A549 (cell line): ENCODE measurements around the gene ARMC6. TPM values are rescaled to one million over a fixed set of nuclear protein-coding genes. Genes with fewer than 3 reads are reported as not detected.
A peak's percentile ranks its signal among the peaks of the same experiment; 100 is the strongest.

Experiments used
- ATAC-seq, 2 experiments: fragments of 200-7000 bp in 1 of 2; fragments of >200 bp in 1 of 2; cut with Nextera tagmentation in 1 of 2; cut with Tn5 transposase in 1 of 2; 3 replicates each; pipeline versions ENCODE4 v1.8.0 to v1.9.1; 2018 to 2020; ENCODE audit warnings: mild to moderate bottlenecking in 1 of 2, moderate library complexity in 1 of 2
- CTCF ChIA-PET: fragments of 300-600 bp; sonication (Branson Sonifier 250); formaldehyde crosslinking; extraction: SDS; loops from one replicate; lab custom pipeline; 2021; ENCODE audit warnings: antibody characterized with exemption, inconsistent platforms; lab: Yijun Ruan, JAX
- POLR2A ChIA-PET: fragments of 350-600 bp; formaldehyde crosslinking; extraction: SDS; loops from one replicate; lab custom pipeline; 2021; ENCODE audit warnings: antibody characterized with exemption, inconsistent platforms; lab: Yijun Ruan, JAX
- DNase-seq, 2 experiments: peaks; one replicate each; pipeline versions ENCODE4 v3.0.0 to v3.0.0-alpha.2; 2011 to 2016; ENCODE audit warnings: low read depth in 1 of 2, low spot score in 1 of 2
- FAIRE-seq: peaks from 2 replicates; lab custom pipeline; 2011; peaks lifted over from hg19 to GRCh38; lab: Jason Lieb, UNC
- H3K27ac ChIP-seq, 2 experiments: fragments of >200 bp; sonication (Bioruptor Twin); formaldehyde crosslinking; 3 replicates each; pipeline ENCODE4 v1.5.1; 2016 to 2017
- H3K4me1 ChIP-seq: fragments of >200 bp; sonication (Bioruptor Twin); formaldehyde crosslinking; 3 replicates; pipeline ENCODE4 v1.6.1; 2016
- H3K4me2 ChIP-seq: fragments of >200 bp; sonication (Bioruptor Twin); formaldehyde crosslinking; 3 replicates; pipeline ENCODE4 v1.6.1; 2016
- H3K4me3 ChIP-seq: fragments of >200 bp; sonication (Bioruptor Twin); formaldehyde crosslinking; 3 replicates; pipeline ENCODE4 v1.5.1; 2016
- H3K9me3 ChIP-seq: fragments of >200 bp; sonication (Bioruptor Twin); formaldehyde crosslinking; 3 replicates; pipeline ENCODE4 v1.6.1; 2016
- CBX8 ChIP-seq: fragments of 200-600 bp; sonication (generic); IDR thresholded peaks from 2 replicates; pipeline ENCODE4 v1.6.1; 2016
- CHD4 ChIP-seq: fragments of 200-600 bp; sonication (generic); IDR thresholded peaks from 2 replicates; pipeline ENCODE4 v1.6.1; 2016; ENCODE audit warnings: antibody characterized with exemption, mild to moderate bottlenecking, borderline replicate concordance
- CTCF ChIP-seq: fragments of >200 bp; sonication (Bioruptor Twin); formaldehyde crosslinking; IDR thresholded peaks from 3 replicates; pipeline ENCODE4 v1.5.1; 2016
- E2F6 ChIP-seq: IDR thresholded peaks from 2 replicates; pipeline ENCODE4 v1.6.1; 2012; ENCODE audit warnings: low read depth, borderline replicate concordance
- EHF ChIP-seq: fragments of 250-450 bp; sonication (Bioruptor Pico); IDR thresholded peaks from 2 replicates; pipeline ENCODE4 v1.5.0; 2020; ENCODE audit warnings: mild to moderate bottlenecking
- EHMT2 ChIP-seq: fragments of 200-600 bp; sonication (generic); IDR thresholded peaks from 2 replicates; pipeline ENCODE4 v1.6.1; 2016; ENCODE audit warnings: antibody characterized with exemption, low read depth, mild to moderate bottlenecking, moderate library complexity
- ELK1 ChIP-seq: fragments of 150-350 bp; IDR thresholded peaks from 2 replicates; pipeline ENCODE4 v1.6.1; 2014; ENCODE audit warnings: low read depth, mild to moderate bottlenecking, low read length
- FOXS1 ChIP-seq: fragments of 250-450 bp; sonication (Bioruptor Pico); IDR thresholded peaks from 2 replicates; pipeline ENCODE4 v1.5.0; 2020; ENCODE audit warnings: mild to moderate bottlenecking, moderate library complexity
- GATA3 ChIP-seq: IDR thresholded peaks from 2 replicates; pipeline ENCODE4 v1.6.1; 2012; ENCODE audit warnings: borderline replicate concordance
- HDAC2 ChIP-seq: fragments of 200-600 bp; sonication (generic); IDR thresholded peaks from 2 replicates; pipeline ENCODE4 v1.6.1; 2016
- JUN ChIP-seq, 2 experiments: fragments of >200 bp; sonication (Bioruptor Twin); formaldehyde crosslinking; IDR thresholded peaks; 2 replicates in 1 of 2; 3 replicates in 1 of 2; pipeline ENCODE4 v1.6.1; 2016 to 2017
- JUNB ChIP-seq: fragments of >200 bp; sonication (Bioruptor Twin); formaldehyde crosslinking; IDR thresholded peaks from 2 replicates; pipeline ENCODE4 v1.6.1; 2016
- KDM5A ChIP-seq: fragments of 200-600 bp; sonication (generic); IDR thresholded peaks from 2 replicates; pipeline ENCODE4 v1.6.1; 2016; ENCODE audit warnings: antibody characterized with exemption, mild to moderate bottlenecking
- MAX ChIP-seq: IDR thresholded peaks from 2 replicates; pipeline ENCODE4 v1.6.1; 2012
- NPAS2 ChIP-seq: fragments of 250-450 bp; sonication (Bioruptor Pico); IDR thresholded peaks from 2 replicates; pipeline ENCODE4 v1.8.0; 2022; ENCODE audit warnings: mild to moderate bottlenecking, moderate library complexity, borderline replicate concordance
- NR3C1 ChIP-seq: fragments of >200 bp; sonication (Bioruptor Twin); formaldehyde crosslinking; IDR thresholded peaks from 3 replicates; pipeline ENCODE4 v1.6.1; 2017
- PBX3 ChIP-seq: IDR thresholded peaks from 2 replicates; pipeline ENCODE4 v1.6.1; 2012
- PHF8 ChIP-seq: fragments of 200-600 bp; sonication (generic); IDR thresholded peaks from 2 replicates; pipeline ENCODE4 v1.6.1; 2016; ENCODE audit warnings: low read depth, mild to moderate bottlenecking, antibody characterized with exemption, moderate library complexity, borderline replicate concordance
- POLR2A ChIP-seq: IDR thresholded peaks from 2 replicates; pipeline ENCODE4 v1.6.1; 2012; ENCODE audit warnings: mild to moderate bottlenecking, low read length
- POLR2AphosphoS2 ChIP-seq: conservative IDR thresholded peaks from 2 replicates; pipeline ENCODE4 v1.6.1; 2012; ENCODE audit warnings: low read length, improper control_type of control experiment, inconsistent platforms
- RAD21 ChIP-seq, 2 experiments: fragments of >200 bp in 1 of 2; sonication (Bioruptor Twin) in 1 of 2; formaldehyde crosslinking in 1 of 2; IDR thresholded peaks in 1 of 2; conservative IDR thresholded peaks in 1 of 2; 2 replicates in 1 of 2; 3 replicates in 1 of 2; pipeline ENCODE4 v1.6.1; 2012 to 2018; ENCODE audit warnings: inconsistent platforms in 1 of 2
- ZC3H11A ChIP-seq: fragments of 450-650 bp; IDR thresholded peaks from 2 replicates; pipeline ENCODE4 v1.6.1; 2014; ENCODE audit warnings: antibody characterized with exemption, mild to moderate bottlenecking
- ZSCAN20 ChIP-seq: fragments of 250-450 bp; sonication (Bioruptor Pico); IDR thresholded peaks from 2 replicates; pipeline ENCODE4 v1.8.0; 2022; ENCODE audit warnings: mild to moderate bottlenecking, moderate library complexity
- WGBS: methylation state at CpG from one replicate; pipeline ENCODE4 v1.1.6; 2017; ENCODE audit errors: missing lambda C conversion rate; 5-methylcytosine and 5-hydroxymethylcytosine counted together
- polyA plus RNA-seq, 4 experiments: library from polyadenylated mRNA; depleted of rRNA in 3 of 4; stranded (reverse); fragments of >200 nt; fragmentation: RNase III in 1 of 4; extraction: RNeasy Plus Mini Kit Qiagen cat#74134 plus additional on column Dnase treatment in 1 of 4; gene quantifications; 2 replicates in 3 of 4; 3 replicates in 1 of 4; pipeline ENCODE4 v1.2.3, GENCODE V29; 2011 to 2017
- TF ChIP-seq, protein P1 (sequence below): fragments of >200 bp; sonication (Bioruptor Twin); formaldehyde crosslinking; IDR thresholded peaks from 2 replicates; pipeline ENCODE4 v1.6.1; 2016
- TF ChIP-seq, protein P2 (sequence below): fragments of >200 bp; sonication (Bioruptor Twin); formaldehyde crosslinking; IDR thresholded peaks from 3 replicates; pipeline ENCODE4 v1.6.1; 2016

ARMC6 gene
- polyA plus RNA-seq, 2 of the 4 experiments (the other 2 are of a cell fraction): 18.2 to 27.6 TPM

DNA sequence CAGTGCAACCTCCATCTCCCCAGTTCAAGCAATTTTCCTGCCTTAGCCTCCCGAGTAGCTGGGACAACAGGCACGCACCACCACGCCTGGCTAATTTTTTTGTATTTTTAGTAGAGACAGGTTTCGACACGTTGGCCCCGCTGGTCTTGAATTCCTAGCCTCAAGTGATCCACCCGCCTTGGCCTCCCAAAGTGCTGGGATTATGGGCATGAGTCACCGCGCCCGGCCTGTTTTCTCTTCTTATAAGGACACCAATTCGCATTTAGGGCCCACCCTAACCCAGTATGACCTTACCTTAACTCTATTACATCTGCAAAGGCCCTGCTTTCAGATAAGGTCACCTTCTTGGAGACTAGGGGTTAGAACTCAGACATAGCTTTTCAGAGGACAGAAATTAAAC is 69.8 kb downstream of the ARMC6 start:
- TF ChIP-seq, protein P1, sequence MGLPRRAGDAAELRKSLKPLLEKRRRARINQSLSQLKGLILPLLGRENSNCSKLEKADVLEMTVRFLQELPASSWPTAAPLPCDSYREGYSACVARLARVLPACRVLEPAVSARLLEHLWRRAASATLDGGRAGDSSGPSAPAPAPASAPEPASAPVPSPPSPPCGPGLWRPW: no peak
- TF ChIP-seq EHF (no peak), HDAC2 (no peak)
- no peak overlapping the region for H3K27ac ChIP-seq
- peaks cover 11% of the 10 kb centered on the region; the same call in 2 of the 3 replicates for H3K4me1 ChIP-seq
- DNase-seq (no peak), FAIRE-seq (no peak), ATAC-seq (no peak)
- ChIA-PET POLR2A (no interaction called here), CTCF (no interaction called here)
- no peaks in the 10 kb centered on the region for H3K9me3 ChIP-seq
- no peak overlapping the region for H3K4me2 ChIP-seq
- 92% methylated on average over 11 of the region's 11 CpGs for WGBS
- H3K4me3 ChIP-seq: no peak overlapping the region

- peak; percentile 88 to 93 for ATAC-seq
- POLR2A ChIA-PET: interaction anchor here (1.3 kb wide), 1 partner anchor 157 kb away, joined by 3 read pairs; no protein-coding TSS in a partner anchor
- 15% methylated on average over 13 of the region's 36 CpGs for WGBS
- CTCF ChIA-PET: interaction anchor here (0.6 kb wide), 1 partner anchor 52 kb away, joined by 3 read pairs; no protein-coding TSS in a partner anchor
- FAIRE-seq: no peak
- Histone ChIP-seq H3K4me2 (peak overlapping the region; percentile 95), H3K9me3 (no peaks in the 10 kb centered on the region), H3K4me1 (peaks cover 11% of the 10 kb centered on the region; the same call in 2 of the 3 replicates), H3K4me3 (peak overlapping the region; percentile 47), H3K27ac (peak overlapping the region; percentile 73 to 74)
- DNase-seq: peak; percentile 48 to 72
- peak in 1 of 2 experiments; percentile 66; a peak in 1 of 5 replicates for TF ChIP-seq JUN (IDR thresholded peaks at IDR 0.05)
- no peak for TF ChIP-seq RAD21 (conservative IDR thresholded peaks at IDR 0.05 in 1 of 2, IDR thresholded peaks at IDR 0.05 in 1 of 2)
- no peak for TF ChIP-seq EHF
- TF ChIP-seq, protein P2, sequence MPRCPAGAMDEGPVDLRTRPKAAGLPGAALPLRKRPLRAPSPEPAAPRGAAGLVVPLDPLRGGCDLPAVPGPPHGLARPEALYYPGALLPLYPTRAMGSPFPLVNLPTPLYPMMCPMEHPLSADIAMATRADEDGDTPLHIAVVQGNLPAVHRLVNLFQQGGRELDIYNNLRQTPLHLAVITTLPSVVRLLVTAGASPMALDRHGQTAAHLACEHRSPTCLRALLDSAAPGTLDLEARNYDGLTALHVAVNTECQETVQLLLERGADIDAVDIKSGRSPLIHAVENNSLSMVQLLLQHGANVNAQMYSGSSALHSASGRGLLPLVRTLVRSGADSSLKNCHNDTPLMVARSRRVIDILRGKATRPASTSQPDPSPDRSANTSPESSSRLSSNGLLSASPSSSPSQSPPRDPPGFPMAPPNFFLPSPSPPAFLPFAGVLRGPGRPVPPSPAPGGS: peak; percentile 41; the same call in 1 of the 3 replicates
- TF ChIP-seq MAX: peak; percentile 78
- TF ChIP-seq E2F6: peak; percentile 73
- TF ChIP-seq ELK1: no peak
- peak; percentile 76; the same call in 1 of the 2 replicates for TF ChIP-seq PHF8
- TF ChIP-seq POLR2A: peak; percentile 91
These were observed 72.1 kb downstream of the ARMC6 start for GRCh38 chr19:19105365-19106055.

- H3K27ac ChIP-seq: peak overlapping the region; percentile 73 to 74
- H3K4me3 ChIP-seq: peak overlapping the region; percentile 47; the same call in 2 of the 3 replicates
- ATAC-seq: no peak; a peak in 1 of 6 replicates
- CTCF ChIA-PET: no interaction called here
- 75% methylated on average over 3 of the region's 25 CpGs for WGBS
- H3K4me1 ChIP-seq: peaks cover 11% of the 10 kb centered on the region; the same call in 2 of the 3 replicates
- H3K4me2 ChIP-seq: peak overlapping the region; percentile 95
- H3K9me3 ChIP-seq: no peaks in the 10 kb centered on the region
- no peak for FAIRE-seq
- DNase-seq: no peak
- POLR2A ChIA-PET: interaction anchor here (1.3 kb wide), 1 partner anchor 158 kb away, joined by 3 read pairs; no protein-coding TSS in a partner anchor
- no peak for TF ChIP-seq PBX3
- TF ChIP-seq ZC3H11A: no peak
- no peak for TF ChIP-seq CTCF
- TF ChIP-seq JUNB: no peak
- TF ChIP-seq EHMT2: no peak
- TF ChIP-seq NPAS2 (CRISPR knock-in tag): no peak
- no peak for TF ChIP-seq JUN (IDR thresholded peaks at IDR 0.05)
- TF ChIP-seq NR3C1: no peak
- TF ChIP-seq MAX: no peak
- TF ChIP-seq GATA3: no peak
- no peak for TF ChIP-seq CBX8
- no peak for TF ChIP-seq KDM5A
- TF ChIP-seq EHF: no peak
- no peak for TF ChIP-seq ZSCAN20 (CRISPR knock-in tag)
- TF ChIP-seq CHD4: no peak
- TF ChIP-seq POLR2AphosphoS2: no peak
- no peak for TF ChIP-seq FOXS1
These were observed 72.7 kb downstream of the ARMC6 start for GRCh38 chr19:19106056-19106551.
